Activated CD4-positive, alpha-beta T cell treated with anti-CD3 and anti-CD28 coated beads, Interleukin-2, amount 50 U/mL, for 24 hours (primary cell): ENCODE measurements around the gene RGS12.

Experiments
- DNase-seq, 2 donors: peaks; one replicate each; pipeline ENCODE4 v3.0.0-alpha.2; 2020; ENCODE audit warnings: low read depth in 1 of 2, low spot score in 1 of 2

Gene RGS12

GRCh38 chr4:3310301-3311094 is 17.7 kb downstream of the RGS12 start:
- DNase-seq = no peak

GRCh38 chr4:3311095-3311372 is 18.2 kb downstream of the RGS12 start:
- DNase-seq = no peak

GRCh38 chr4:3311489-3312171 is 18.8 kb downstream of the RGS12 start:
- no peak for DNase-seq

GRCh38 chr4:3312362-3312761 is 19.5 kb downstream of the RGS12 start:
- no peak for DNase-seq

- no peak for DNase-seq
Measured at GRCh38 chr4:3313139-3313538, 20.3 kb downstream of the RGS12 start.

GRCh38 chr4:3313556-3314228 is 20.9 kb downstream of the RGS12 start:
- DNase-seq = no peak

GRCh38 chr4:3314706-3315260 is 22.0 kb downstream of the RGS12 start:
- no peak for DNase-seq

- no peak for DNase-seq
Measured at GRCh38 chr4:3315566-3315965, 22.7 kb downstream of the RGS12 start.

GRCh38 chr4:3316146-3316545 is 23.3 kb downstream of the RGS12 start:
- no peak for DNase-seq

- no peak for DNase-seq
Measured at GRCh38 chr4:3317011-3317655, 24.3 kb downstream of the RGS12 start.

- DNase-seq = no peak
Measured at GRCh38 chr4:3317656-3318211, 24.9 kb downstream of the RGS12 start.

- no peak for DNase-seq
Measured at GRCh38 chr4:3318561-3319021, 25.8 kb downstream of the RGS12 start.

GRCh38 chr4:3320361-3321023 is 27.7 kb downstream of the RGS12 start:
- DNase-seq = no peak

GRCh38 chr4:3321295-3321889 is 28.6 kb downstream of the RGS12 start:
- DNase-seq = no peak

GRCh38 chr4:3322059-3322550 is 29.3 kb downstream of the RGS12 start:
- DNase-seq = no peak

GRCh38 chr4:3323071-3323481 is 30.3 kb downstream of the RGS12 start:
- no peak for DNase-seq

GRCh38 chr4:3324093-3324815 is 31.4 kb downstream of the RGS12 start:
- no peak for DNase-seq

GRCh38 chr4:3328814-3329663 is 36.2 kb downstream of the RGS12 start:
- DNase-seq = no peak
